K562 treated with DMSO at 1 percent for 48 hours (cell line): ENCODE measurements around the gene OR4D11. TPM values are rescaled to one million over a fixed set of nuclear protein-coding genes. Genes with fewer than 3 reads are reported as not detected.

Source experiments
- total RNA-seq: library from RNA; unstranded; fragments of 300-600 nt; gene quantifications from 2 replicates; pipeline ENCODE4 v1.2.3, GENCODE V29; 2022; ENCODE audit warnings: low replicate concordance; ENCODE audit errors: extremely low read depth

Gene OR4D11
- not detected in 2 replicates for total RNA-seq

GRCh38 chr11:59503276-59503675, at the start of gene OR4D11:
OR4D11 (plus strand) TSS chr11:59503576; CDS start chr11:59503576, 0 bp downstream.

GRCh38 chr11:59456661-59457060, 46.7 kb upstream of the OR4D11 start, which contains the start of gene OR4D6:
OR4D6 (plus strand) TSS chr11:59456961; CDS start chr11:59456961, 0 bp downstream.

GRCh38 chr11:59473015-59473414, 30.4 kb upstream of the OR4D11 start, which contains the start of gene OR4D10:
OR4D10 (plus strand) TSS chr11:59473315; CDS start chr11:59477430, 4,115 bp downstream.

DNA sequence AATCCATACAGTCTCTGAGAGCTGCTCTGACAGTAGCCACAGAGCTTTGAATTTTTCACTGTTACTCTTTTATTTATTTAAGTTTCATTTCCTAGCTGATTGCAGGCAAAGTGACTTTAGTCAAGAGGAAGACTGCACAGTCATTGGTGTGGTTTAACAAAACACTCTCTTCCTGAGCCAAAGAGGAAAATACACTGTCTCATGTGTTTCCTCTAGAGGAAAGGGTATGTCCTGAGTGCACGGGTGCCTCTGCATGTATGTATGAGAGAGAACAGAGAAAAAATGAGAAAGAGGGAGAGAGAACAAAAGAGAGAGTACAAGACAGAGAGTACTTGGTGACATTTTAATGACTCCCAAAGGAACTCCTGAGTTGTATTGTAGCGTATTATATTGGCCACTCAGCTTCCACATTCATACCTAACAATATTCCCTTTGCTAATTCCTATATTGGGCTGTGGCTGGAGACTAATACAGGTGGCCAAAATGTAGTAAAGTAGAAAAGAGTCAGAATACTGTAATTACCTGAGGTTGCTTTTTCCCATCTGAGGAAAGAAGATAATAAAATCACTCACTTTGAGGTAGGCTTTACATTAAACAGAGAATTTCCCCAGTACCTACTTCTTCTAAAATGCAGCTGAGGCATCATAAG, 7.7 kb downstream of the OR4D11 start, which contains the start of gene OR4D9:
TSS of gene OR4D9 (plus strand) at position 599 of the 649 bp plus-strand sequence. CDS start 3,374 bp downstream, outside the sequence.

Other genes starting within 250 kb of the OR4D11 start
- gene OR5AN1, start 144.7 kb upstream of the OR4D11 start, total RNA-seq: not detected in 2 replicates
- gene OR5A2, start 77.2 kb upstream of the OR4D11 start, total RNA-seq: not detected in 2 replicates
- gene OR5A1, start 67.1 kb upstream of the OR4D11 start, total RNA-seq: not detected in 2 replicates
- gene OR4D6, start 46.6 kb upstream of the OR4D11 start, total RNA-seq: not detected in 2 replicates
- gene OR4D10, start 30.3 kb upstream of the OR4D11 start, total RNA-seq: not detected in 2 replicates
- not detected in 2 replicates for gene OR4D9, start 8.0 kb downstream of the OR4D11 start, total RNA-seq
- gene OSBP, start 112.2 kb downstream of the OR4D11 start, total RNA-seq: not detected in 2 replicates
- gene PATL1, start 165.5 kb downstream of the OR4D11 start, total RNA-seq: not detected in 2 replicates
- gene OR10V1, start 210.3 kb downstream of the OR4D11 start, total RNA-seq: not detected in 2 replicates